C4-2B (cell line): Measurements from ENCODE around the gene ATXN7L1.

Experiments
- CTCF ChIP-seq: fragments of 450-650 bp; conservative IDR thresholded peaks from 2 replicates; pipeline ENCODE4 v1.5.1; 2017; ENCODE audit warnings: mild to moderate bottlenecking
- ZFX ChIP-seq: fragments of 450-650 bp; IDR thresholded peaks from 2 replicates; pipeline ENCODE4 v1.6.1; 2017

- no peak for TF ChIP-seq CTCF
- no peak for TF ChIP-seq ZFX
Observed at GRCh38 chr7:105642264-105642663, 234.1 kb downstream of the ATXN7L1 start.
